Ammon's horn (tissue), 1 donor: ENCODE results near the gene MAVS.
"Not testable (repeated sequence)": the region's sequence is repeated elsewhere in the genome, so short reads cannot be mapped to it uniquely, and the experiment has no call there.

Experiments used
- DNase-seq: peaks from one replicate; pipeline ENCODE4 v3.0.0-alpha.2; 2016; ENCODE audit warnings: low spot score

Gene MAVS

DNA sequence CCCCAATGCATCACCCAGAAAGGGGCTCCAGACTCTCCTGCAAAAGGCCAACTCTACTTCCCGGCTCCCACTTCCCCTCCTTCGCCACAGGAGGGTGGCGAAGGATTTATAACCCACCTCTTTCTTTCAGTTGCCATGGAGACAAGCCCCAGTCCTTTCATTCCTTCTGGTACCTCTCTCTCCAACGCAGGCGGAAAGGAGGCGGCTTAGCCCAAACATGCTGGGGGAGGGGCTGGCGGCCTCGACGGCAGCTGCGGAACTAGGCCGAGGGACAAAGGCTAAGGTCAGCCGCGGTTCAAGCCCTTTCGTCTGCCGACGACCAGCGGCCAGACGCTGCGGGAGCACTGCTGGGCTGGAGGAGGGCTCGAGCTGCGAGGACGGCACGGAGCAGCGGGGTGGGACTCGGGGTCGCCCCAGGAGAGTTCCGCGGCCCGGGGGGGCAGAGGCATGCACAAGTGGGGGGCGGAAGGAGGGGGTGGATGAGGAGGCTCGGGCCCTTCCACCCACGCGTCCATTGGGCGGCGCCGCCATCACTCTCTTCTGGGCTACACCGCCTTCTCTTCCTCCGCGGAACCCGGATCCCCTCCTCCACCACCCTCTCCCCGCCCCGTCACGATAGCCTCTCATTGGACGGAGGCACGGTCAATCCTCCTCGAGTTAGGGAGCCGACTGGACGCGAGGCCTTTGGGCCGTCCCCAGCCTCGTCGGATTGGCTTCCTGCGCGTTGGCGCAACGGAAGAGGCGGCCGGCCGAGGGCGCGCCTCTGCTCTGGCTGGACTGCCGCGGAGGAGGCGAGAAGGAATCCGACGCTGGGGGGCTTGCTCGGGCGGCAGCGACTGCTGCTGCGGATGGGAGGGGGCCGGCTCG, 42.2 kb downstream of the MAVS start, which contains the start of gene PANK2:
TSS of gene PANK2 (plus strand) at position 766 of the 867 bp plus-strand sequence.
- DNase-seq, result peak; percentile 99

DNA sequence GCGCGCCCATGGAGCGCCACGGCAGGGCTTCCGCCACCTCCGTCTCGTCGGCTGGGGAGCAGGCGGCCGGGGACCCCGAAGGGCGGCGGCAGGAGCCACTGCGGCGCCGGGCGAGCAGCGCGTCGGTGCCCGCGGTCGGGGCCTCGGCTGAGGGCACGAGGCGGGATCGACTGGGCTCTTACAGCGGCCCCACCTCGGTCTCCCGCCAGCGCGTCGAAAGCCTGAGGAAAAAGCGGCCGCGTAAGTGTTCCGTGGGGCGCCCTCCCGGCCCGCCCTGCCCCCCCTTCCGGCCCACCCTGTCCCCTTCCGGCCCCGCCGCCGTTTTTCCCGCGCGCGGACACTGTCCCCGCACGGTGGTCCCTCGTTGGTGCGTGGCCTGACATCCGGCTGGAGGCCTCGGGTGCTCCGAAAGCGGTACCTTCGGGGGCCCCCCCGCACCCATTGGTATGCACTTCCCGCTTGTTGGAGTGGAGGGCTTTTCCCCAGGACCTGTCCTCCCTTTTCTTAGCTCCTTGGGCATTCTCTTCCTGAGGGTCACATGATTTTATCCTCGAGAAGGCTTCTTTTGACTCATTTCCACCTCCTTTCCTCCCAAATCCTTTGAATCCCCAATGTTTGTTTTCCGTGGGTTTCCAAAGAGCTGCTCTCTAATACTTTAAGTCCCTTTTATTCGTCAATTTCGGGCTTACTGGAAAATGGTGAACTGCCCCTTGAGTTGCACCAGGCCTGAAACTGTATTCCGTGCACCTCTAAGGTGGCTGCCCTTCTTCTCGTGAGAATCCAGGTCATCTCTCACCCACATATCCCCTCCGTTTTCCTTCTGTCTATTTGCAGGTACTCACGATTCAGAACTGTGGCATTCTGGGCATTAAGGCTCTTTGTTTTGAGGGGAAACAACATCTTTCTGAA, 43.1 kb downstream of the MAVS start:
- no peak for DNase-seq

DNA sequence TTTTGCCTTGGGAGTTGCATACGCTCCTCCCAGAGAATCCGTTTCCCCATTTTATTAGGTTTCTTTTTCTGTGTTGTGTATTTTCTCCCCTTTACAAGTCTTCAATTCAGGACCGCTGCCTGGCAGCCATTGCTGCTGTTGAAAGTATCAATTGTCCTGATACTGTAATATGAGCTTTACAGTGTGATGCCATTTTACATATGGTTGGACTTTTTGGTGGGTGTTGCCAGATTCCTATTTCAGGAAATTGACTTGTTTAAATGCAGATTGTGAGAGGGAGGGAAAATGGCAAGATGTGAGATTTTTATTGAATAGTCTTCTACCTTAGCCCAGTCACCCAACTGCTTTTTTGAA, 43.7 kb downstream of the MAVS start:
- DNase-seq, result no peak

DNA sequence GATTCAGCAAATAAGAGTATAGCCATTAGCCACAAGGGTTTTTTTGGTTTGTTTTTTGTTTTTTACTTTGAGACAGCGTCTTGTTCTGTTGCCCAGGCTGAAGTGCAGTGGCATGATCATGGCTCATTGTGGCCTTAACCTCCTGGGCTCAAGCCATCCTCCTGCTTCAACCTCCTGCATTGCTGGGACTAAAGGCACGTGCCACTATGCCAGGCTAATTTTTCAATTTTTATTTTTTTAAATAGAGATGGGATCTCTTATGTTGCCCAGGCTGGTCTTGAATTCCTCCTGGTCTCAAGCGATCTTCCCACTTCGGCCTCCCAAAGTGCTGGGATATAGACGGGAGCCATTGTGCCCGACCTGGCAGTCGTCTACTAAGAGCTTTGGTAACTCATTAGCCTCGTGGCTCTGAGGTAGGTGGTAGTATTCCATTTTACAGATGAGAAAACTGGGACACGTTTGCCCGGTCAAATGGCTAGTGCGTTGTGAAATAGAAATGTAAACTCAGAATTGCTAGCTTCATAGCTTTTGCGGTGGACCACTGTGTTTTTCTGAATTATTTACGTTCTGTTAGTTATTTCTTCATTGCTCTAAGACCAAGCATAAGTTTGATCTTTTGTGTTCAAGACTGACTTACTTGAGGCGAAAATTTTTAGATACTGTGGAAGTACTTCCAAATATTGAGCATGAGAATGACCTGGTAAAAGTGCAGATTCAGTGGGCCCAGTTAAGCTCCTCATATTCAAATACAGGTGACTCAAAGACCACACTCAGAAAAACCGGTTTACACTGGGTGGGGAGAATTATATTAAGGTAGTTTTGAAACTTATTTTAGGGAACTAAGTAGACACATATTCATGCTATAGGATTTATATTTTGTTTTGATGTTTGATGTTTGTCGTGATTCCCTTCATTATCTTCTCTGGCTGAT, 44.6 kb downstream of the MAVS start:
- no peak for DNase-seq

DNA sequence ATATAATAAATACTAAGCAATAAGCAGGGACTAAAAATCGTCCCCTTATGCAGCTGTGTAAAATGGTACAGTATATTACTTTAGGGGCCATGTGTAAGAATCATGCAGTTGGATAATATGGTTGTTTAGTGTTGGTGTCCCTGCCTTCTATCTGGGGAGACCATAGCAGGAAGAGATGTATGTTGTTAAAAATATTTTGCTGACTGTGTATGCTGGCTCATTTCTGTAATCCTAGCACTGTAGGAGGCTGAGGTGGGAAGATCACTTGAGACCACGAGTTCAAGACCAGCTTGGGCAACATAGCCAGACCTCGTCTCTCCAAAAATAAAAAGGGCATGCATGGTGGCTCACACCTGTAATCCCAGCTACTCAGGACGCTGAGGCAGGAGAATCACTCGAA, 48.2 kb downstream of the MAVS start:
- no peak for DNase-seq

DNA sequence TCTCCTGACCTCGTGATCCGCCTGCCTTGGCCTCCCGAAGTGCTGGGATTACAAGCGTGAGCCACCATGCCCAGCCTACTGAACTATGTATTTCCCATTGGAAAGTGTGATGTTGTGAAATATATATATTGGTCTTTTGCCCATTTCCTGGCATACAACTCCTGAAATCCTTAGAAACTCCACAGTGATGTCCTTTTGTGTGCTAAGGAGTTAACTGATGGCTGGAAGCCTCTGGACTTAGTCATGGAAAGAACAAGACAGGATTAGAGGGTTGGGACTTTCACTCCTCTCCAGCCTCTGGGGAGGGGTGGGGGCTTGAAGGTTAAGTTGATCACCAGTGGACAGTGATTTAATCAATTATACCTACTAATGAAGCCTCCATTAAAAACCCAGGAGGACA, 49.7 kb downstream of the MAVS start:
- no peak for DNase-seq

DNA sequence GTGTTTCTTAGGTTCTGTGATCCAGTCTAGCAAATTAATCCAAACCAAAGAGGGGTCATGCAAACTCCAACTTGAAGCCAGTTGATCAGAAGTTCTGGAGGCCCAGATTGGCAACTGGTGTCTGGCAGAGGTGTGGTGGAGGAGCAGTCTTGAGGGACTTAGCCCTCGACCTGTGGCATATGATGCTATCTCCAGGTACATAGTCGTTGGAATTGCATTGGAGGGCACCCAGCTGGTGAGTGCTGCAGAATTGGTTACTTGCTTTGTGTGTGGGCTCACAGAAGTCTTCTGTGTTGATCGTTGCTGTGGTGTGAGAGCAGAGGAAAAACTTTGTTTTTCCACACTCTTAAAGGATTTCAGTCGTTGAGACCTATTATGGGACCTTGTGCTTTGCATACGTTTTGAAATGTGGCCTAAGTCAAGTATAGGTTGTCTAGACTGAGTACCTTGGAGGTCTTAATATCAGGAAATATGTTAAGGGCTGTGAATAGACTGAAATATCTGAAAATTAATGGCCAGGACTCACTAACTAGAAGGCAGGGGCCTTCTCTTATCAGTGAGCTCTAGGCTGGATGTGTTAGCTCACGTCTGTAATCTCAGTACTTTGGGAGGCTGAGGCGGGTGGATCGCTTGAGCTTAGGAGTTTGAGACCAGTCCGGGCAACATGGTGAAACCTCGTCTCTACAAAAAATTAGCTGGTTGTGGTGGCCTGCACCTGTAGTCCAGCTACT, 50.4 kb downstream of the MAVS start:
- DNase-seq, result no peak

DNA sequence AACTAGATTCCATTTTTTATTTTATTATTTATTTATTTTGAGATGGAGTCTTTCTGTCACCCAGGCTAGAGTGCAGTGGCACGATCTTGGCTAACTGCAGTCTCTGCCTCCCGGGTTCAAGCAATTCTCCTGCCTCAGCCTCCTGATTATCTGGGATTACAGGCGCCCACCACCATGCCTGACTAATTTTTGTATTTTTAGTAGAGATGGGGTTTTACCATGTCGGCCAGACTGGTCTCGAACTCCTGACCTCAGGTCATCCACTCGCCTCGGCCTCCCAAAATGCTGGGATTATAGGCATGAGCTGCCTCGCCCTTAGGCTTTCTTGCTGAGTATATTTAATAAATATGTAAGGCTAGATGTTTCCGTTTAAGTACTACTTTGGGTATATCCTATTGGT, 51.5 kb downstream of the MAVS start:
- not testable (repeated sequence) for DNase-seq

DNA sequence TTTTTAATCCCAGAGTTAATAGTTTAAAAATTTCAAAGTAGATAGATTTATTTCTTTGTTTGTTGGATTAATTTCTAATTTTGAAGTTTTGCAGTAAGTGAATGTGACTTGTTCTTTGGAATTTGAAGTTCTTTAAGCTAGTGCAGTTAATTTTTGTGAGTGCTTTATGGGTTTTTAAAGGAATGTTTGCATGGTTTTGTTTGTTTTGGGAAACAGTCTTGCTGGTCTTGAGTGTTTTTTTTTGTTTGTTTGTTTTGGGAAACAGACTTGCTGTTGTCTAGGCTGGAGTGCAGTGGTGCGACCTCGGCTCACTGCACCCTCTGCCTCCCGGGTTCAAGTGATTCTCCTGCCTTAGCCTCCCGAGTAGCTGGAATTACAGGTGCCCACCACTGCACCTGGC, 52.0 kb downstream of the MAVS start:
- DNase-seq, result no peak

DNA sequence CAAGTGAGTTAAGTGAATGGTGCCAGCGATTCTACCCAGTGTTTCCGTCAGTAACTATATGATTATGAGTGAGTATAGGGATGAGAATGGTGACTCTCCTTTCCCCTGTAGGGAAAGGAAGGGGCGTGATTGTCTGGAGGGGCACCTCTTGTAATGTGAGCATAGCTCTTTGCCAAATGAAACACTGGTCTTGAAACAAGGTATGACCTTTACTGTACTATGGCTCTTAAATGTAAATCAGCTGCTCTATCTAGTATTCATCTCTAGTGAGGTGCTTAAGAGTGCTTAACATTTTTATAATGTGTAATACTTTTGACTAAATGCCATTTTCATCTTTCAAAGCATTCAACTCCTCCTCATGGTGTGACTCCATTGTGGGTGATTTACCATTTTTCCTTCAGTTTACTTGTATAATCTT, 53.6 kb downstream of the MAVS start:
- no peak for DNase-seq

DNA sequence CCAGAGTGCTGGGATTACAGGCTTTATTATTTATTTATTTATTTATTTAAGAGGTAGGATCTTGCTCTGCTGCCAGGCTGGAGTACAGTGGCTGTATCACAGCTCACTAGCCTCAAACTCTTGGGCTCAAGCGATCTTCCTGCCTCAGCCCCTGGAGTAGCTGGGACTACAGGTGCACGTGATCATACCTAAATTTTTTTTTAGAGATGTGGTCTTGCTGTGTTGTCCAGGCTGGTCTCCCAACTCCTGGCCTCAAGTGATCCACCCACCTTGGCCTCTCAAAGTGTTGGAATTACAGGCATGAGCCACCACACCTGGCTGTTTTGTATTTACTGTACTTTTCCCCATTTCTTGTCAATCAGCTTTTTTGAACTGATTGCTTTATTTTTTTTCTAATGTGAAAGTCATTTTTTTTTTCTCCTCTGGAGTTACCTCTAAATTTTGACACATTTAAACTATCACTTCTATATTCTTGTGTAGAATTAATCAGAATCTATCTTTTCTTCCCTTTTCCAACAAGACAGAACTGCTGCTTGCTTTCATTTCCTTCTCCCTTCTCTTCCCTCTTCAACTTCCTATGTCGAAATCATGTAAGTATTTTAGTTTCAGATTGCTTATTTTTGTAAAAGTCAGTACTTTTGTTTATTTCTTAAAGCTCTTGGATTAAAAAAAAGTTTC, 54.5 kb downstream of the MAVS start:
- no peak for DNase-seq

DNA sequence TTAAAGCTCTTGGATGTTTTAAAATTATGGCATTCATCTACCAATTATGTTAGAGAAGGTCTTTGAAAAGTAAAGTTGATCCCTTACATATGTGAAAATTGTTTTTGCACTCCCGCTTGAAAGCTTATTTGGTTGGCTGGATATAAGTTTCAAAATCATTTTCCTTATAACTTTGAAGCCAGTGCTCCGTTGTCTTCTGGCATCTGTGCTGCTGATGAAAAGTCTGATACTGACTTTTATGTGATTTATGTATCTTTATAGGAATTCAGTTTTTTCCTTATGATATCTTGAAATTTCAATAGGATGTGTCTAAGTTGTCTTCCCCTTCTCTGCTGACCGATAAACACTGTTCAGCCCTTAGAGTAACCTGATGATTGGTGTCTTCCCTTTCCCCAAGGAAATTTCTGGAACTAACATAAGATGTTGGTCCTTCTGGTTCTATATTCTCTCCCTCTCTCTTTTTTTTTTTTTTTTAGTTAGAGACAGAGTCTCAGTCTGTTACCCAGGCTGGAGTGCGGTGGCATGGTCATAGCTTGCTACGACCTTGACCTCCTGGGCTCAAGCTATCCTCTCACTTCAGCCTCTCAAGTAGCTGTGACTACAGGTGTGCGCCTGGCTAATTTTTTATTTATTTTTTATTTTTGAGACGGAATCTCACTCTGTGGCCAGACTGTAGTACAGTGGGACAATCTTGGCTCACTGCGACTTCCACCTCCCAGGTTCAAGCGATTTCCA, 55.2 kb downstream of the MAVS start:
- no peak for DNase-seq

DNA sequence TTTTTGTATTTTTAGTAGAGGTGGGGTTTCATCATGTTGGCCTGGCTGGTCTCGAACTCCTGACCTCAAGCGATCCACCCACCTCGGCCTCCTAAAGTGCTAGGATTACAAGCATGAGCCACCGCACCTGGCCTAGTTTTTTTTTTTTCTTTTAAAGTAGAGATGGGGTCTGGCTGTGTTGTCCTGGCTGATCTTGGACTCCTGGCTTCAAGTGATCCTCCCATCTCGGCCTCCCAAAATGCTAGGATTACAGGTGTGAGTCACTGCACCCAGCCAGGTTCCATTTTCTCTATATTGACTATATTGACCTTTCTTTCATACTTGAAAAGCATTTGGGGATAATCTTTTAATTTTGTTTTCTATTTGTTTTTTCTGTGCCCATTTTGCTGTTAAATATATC, 55.8 kb downstream of the MAVS start:
- no peak for DNase-seq

DNA sequence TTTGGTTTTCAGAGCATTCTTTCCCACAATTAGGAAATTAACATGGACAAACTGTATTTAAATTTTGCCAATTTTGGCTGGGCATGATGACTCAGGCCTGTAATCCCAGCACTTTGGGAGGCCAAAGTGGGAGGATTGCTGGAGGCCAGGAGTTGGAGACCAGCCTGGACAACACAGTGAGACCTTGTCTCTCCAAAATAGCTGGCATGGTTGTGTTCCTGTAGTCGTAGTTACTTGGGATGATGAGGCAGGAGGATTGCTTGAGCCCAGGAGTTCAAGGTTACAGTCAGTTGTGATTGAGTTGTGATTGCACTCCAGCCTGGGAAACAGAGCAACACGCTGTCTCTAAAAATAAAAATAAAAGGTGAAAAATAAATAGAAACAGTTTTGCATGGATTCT, 57.6 kb downstream of the MAVS start:
- no peak for DNase-seq

DNA sequence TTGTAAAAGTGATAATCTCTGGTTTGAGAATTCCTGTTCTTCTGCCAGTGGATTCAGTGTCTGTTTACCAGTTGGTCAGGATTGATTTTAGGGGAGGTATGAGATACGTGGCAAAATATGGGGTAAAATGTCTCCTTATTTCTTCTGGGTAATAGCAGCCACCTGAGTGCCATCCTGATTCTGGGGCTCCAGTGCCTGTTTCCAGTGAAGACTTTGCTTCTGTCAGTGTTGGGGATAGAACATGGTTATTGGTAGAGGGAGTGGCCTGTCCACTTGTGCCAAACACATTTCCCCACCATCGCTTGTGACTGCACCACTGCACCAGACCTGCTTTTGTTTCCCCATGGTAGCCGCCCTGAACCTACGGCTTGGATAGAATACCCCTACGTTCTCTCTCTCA, 58.2 kb downstream of the MAVS start:
- DNase-seq, result no peak

DNA sequence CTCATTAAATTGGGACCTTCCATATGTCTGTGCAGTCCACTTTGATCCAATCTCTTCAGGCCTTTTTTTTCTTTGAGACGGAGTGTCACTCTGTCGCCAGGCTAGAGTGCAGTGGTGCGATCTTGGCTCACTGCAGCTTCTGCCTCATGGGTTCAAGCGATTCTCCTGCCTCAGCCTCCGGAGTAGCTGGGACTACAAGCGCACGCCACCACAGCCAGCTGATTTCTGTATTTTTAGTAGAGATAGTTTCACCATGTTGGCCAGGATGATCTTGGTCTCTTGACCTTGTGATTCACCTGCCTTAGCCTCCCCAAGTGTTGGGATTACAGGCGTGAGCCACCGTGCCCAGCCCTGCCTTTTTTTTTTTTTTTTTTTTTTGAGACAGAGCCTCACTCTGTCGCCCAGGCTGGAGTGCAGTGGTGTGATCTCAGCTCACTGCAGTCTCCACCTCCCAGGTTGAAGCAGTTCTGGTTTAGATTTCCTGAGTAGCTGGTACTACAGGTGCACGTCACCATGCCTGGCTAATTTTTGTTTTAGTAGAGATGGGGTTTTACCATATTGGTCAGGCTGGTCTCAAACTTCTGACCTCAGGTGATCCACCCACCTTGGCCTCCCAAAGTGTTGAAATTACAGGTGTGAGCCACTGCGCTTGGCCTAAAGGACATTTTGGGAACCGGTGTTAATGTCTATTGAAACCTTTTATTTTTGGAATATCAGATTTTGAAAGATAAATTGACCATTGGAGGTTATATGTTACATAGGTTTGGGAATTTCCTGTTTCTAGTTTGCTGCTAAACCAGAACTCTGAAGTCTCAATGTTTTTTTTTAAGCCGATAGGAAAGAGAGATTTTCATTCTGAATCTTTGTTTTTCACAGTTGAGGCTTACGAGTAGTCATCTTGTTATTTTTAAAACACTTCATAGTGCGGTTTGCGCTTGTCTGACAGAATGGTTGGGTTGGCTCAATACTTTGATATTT, 60.4 kb downstream of the MAVS start:
- DNase-seq, result not testable (repeated sequence)

DNA sequence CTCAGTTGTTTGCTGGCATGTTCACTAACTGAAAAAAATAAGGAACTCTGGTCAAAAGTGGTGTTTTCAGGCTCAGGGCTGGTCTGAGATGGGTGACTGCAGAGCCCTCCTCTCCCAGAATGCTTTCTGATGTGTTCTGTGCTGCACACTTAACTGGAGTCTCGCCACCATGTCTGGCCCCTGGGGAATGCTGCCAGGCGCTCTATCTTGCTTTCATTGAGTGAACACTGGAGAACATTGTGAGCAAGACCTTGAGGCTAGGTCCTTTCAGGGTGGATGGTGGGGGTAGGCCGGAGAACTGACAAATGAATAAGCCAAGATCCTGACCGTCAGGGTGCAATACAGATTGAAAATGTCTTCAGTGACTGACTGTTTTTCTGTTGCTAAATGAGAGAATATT, 62.0 kb downstream of the MAVS start:
- no peak for DNase-seq

DNA sequence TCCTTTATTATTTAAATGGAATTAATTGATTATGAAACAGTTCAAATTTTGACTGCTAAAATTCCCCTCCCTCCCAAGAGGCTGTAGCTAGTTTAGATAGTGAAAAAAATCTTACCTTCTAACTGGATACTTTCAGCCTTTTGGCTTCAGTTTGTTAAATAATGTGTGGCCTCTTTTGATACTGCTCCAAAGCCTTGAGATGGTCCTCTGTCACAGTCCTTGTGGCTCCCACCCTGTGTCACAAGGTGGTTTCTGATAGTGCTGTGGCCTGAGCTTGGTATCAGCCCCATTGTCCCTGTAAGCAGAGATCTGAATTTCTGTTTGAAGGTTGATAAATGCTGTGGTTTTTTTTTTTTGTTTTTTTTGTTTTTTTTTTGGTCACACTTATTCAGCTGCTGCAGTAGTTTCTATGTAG, 63.3 kb downstream of the MAVS start:
- no peak for DNase-seq

DNA sequence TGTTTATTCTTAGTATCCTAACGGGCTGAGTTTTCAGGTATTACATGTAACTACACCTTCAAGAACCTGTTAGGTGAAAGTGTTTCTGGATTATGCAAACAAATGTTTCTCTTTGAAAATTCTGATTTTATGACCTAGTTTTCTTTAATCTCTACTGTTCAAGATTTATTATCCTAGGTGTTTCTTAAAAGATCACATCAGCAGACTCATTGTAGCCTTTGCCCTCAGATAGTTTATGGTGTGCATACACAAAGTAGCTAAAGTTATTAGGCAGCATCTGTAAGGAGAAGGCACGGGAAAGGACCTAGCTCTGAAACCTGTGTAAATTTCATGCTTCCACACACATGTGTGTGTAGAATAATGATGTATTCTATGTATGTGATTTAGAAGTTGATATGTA, 64.2 kb downstream of the MAVS start:
- DNase-seq, result no peak
